Smooth muscle cell (in vitro differentiated cells): ENCODE results near the gene LYST. TPM values are rescaled to one million over a fixed set of nuclear protein-coding genes. Genes with fewer than 3 reads are reported as not detected.
A peak's percentile ranks its signal among the peaks of the same experiment; 100 is the strongest.
"Not testable (repeated sequence)": the region's sequence is repeated elsewhere in the genome, so short reads cannot be mapped to it uniquely, and the experiment has no call there.

ENCODE experiments used
- DNase-seq: peaks from one replicate; lab custom pipeline; 2025; ENCODE audit not compliant: unreplicated experiment; lab: John Stamatoyannopoulos, UW
- H2AFZ ChIP-seq: fragments of 200-600 bp; sonication (generic); 2 replicates; pipeline ENCODE4 v1.6.0; 2016; ENCODE audit warnings: antibody characterized with exemption, low read depth, mild to moderate bottlenecking
- H3F3A ChIP-seq: fragments of 200-600 bp; sonication (generic); 2 replicates; pipeline ENCODE4 v1.6.0; 2017; ENCODE audit warnings: antibody characterized with exemption, low read depth
- H3K27ac ChIP-seq: fragments of 200-600 bp; sonication (generic); 2 replicates; pipeline ENCODE4 v1.5.1; 2016; ENCODE audit warnings: low read depth, mild to moderate bottlenecking
- H3K27me3 ChIP-seq: fragments of 200-600 bp; sonication (generic); 2 replicates; pipeline ENCODE4 v1.6.1; 2016; ENCODE audit warnings: low read depth, mild to moderate bottlenecking
- H3K36me3 ChIP-seq: fragments of 200-600 bp; sonication (generic); 2 replicates; pipeline ENCODE4 v1.5.1; 2016; ENCODE audit warnings: low read depth
- H3K4me1 ChIP-seq: fragments of 200-600 bp; sonication (generic); 2 replicates; pipeline ENCODE4 v1.5.1; 2016; ENCODE audit warnings: low read depth
- H3K4me2 ChIP-seq: fragments of 200-600 bp; sonication (generic); 2 replicates; pipeline ENCODE4 v1.6.0; 2016; ENCODE audit warnings: mild to moderate bottlenecking
- H3K4me3 ChIP-seq: fragments of 200-600 bp; sonication (generic); 2 replicates; pipeline ENCODE4 v1.5.1; 2016; ENCODE audit warnings: mild to moderate bottlenecking
- H3K79me2 ChIP-seq: fragments of 200-600 bp; sonication (generic); 2 replicates; pipeline ENCODE4 v1.6.0; 2016; ENCODE audit warnings: low read depth, mild to moderate bottlenecking
- H3K9ac ChIP-seq: fragments of 200-600 bp; sonication (generic); 2 replicates; pipeline ENCODE4 v1.6.0; 2016; ENCODE audit warnings: low read depth
- H3K9me3 ChIP-seq: fragments of 200-600 bp; sonication (generic); replicated peaks from 2 replicates; pipeline ENCODE4 v1.5.1; 2016; ENCODE audit warnings: low read depth
- H4K20me1 ChIP-seq: fragments of 200-600 bp; sonication (generic); 2 replicates; pipeline ENCODE4 v1.6.0; 2016; ENCODE audit warnings: low read depth
- CTCF ChIP-seq: fragments of 200-600 bp; sonication (generic); IDR thresholded peaks from 2 replicates; pipeline ENCODE4 v1.5.1; 2017; ENCODE audit warnings: borderline replicate concordance, mild to moderate bottlenecking, antibody characterized with exemption; ENCODE audit not compliant: insufficient read depth, poor library complexity, severe bottlenecking
- WGBS: methylation state at CpG from one replicate; pipeline ENCODE4 v1.1.7; 2016; ENCODE audit warnings: low lambda C conversion rate; 5-methylcytosine and 5-hydroxymethylcytosine counted together
- polyA plus RNA-seq: library from polyadenylated mRNA; unstranded; fragments of >200 nt; fragmentation: Nextera tagmentation; extraction: Ambion mirVana; gene quantifications from 2 replicates; pipeline ENCODE4 v1.2.1, GENCODE V29; 2016
- total RNA-seq: library from RNA; depleted of rRNA; stranded (reverse); fragments of >200 nt; gene quantifications from 2 replicates; pipeline ENCODE4 v1.2.3, GENCODE V29; 2014

Gene LYST
- total and polyA plus RNA-seq, 2 experiments from 2014 or later: 2.2 to 13.5 TPM

- H3K4me2 ChIP-seq: peak within 1 kb of the TSS; percentile 96
- no peaks in the 10 kb centered on the region for H4K20me1 ChIP-seq
- no peaks in the 10 kb centered on the region for H3F3A ChIP-seq
- no peak for DNase-seq
- peak within 1 kb of the TSS; percentile 38 for H2AFZ ChIP-seq
- TF ChIP-seq CTCF: no peak
- H3K9me3 ChIP-seq: no peaks in the 10 kb centered on the region
- 2% methylated on average over 52 of the region's 111 CpGs for WGBS
- H3K27ac ChIP-seq: no peak within 1 kb of the TSS
- no peaks in the 10 kb centered on the region for H3K36me3 ChIP-seq
- peaks cover 56% of the 10 kb centered on the region for H3K27me3 ChIP-seq
- H3K4me1 ChIP-seq: peaks cover 23% of the 10 kb centered on the region
- no peak within 1 kb of the TSS for H3K9ac ChIP-seq
- H3K4me3 ChIP-seq: peak within 1 kb of the TSS; percentile 58
- H3K79me2 ChIP-seq: no peaks in the 10 kb centered on the region
These were observed 217.1 kb downstream of the LYST start, which contains the start of gene GNG4 for GRCh38 chr1:235649368-235650163. Gene GNG4 (minus strand): TSS chr1:235649784. CDS start chr1:235583838, 65,946 bp downstream.

GRCh38 chr1:235648954-235649367, 217.7 kb downstream of the LYST start:
- 1% methylated on average over 30 of the region's 30 CpGs for WGBS
- Histone ChIP-seq H3K27me3 (peaks cover 56% of the 10 kb centered on the region), H3K9me3 (no peaks in the 10 kb centered on the region), H3K4me2 (peak overlapping the region; percentile 96), H3K36me3 (no peaks in the 10 kb centered on the region), H4K20me1 (no peaks in the 10 kb centered on the region), H3K27ac (no peak overlapping the region), H3K79me2 (no peaks in the 10 kb centered on the region), H3K4me3 (peak overlapping the region; percentile 58), H2AFZ (no peak overlapping the region), H3F3A (no peaks in the 10 kb centered on the region), H3K9ac (no peak overlapping the region), H3K4me1 (peaks cover 23% of the 10 kb centered on the region)
- TF ChIP-seq CTCF: no peak
- peak; percentile 45 for DNase-seq

GRCh38 chr1:235648407-235648907, 218.2 kb downstream of the LYST start:
- Histone ChIP-seq H3K9ac (no peak overlapping the region), H3K9me3 (no peaks in the 10 kb centered on the region), H3K79me2 (no peaks in the 10 kb centered on the region), H3K4me2 (peak overlapping the region; percentile 96), H3K36me3 (no peaks in the 10 kb centered on the region), H3K4me1 (peaks cover 23% of the 10 kb centered on the region), H3K27me3 (peaks cover 56% of the 10 kb centered on the region), H4K20me1 (no peaks in the 10 kb centered on the region), H3F3A (no peaks in the 10 kb centered on the region), H2AFZ (no peak overlapping the region), H3K4me3 (peak overlapping the region; percentile 58), H3K27ac (no peak overlapping the region)
- no peak for TF ChIP-seq CTCF
- 6% methylated on average over 31 of the region's 31 CpGs for WGBS
- DNase-seq: no peak

GRCh38 chr1:235647537-235647936, 219.2 kb downstream of the LYST start:
- not testable (repeated sequence) for H3K9ac ChIP-seq, H4K20me1 ChIP-seq, H3F3A ChIP-seq, H3K27ac ChIP-seq, H3K9me3 ChIP-seq, DNase-seq, H3K4me2 ChIP-seq, H3K36me3 ChIP-seq, H2AFZ ChIP-seq, H3K79me2 ChIP-seq, H3K4me3 ChIP-seq
- Histone ChIP-seq H3K27me3 (peaks cover 55% of the 10 kb centered on the region), H3K4me1 (peaks cover 23% of the 10 kb centered on the region)
- WGBS: 86% methylated on average over 12 of the region's 12 CpGs
